ENCODE results near the gene MRPS27. TPM values are rescaled to one million over a fixed set of nuclear protein-coding genes. Genes with fewer than 3 reads are reported as not detected.

MRPS27 gene
- total RNA-seq, 2 donors from 2014 or later = 40.1 to 59.0 TPM

GRCh38 chr5:72284559-72285423, 35.2 kb downstream of the MRPS27 start:
- no peak for TF ChIP-seq CTCF (IDR thresholded peaks at IDR 0.05)
- no peak for DNase-seq (ENCODE audit: low spot score)
- Histone ChIP-seq H3K27me3 (no peaks in the 10 kb centered on the region), H3K4me1 (peaks cover 0 to 45% of the 10 kb centered on the region in 2 donors), H3K4me3 (no peak overlapping the region), H3K9me3 (no peaks in the 10 kb centered on the region), H3K36me3 (no peaks in the 10 kb centered on the region), H3K27ac (no peak overlapping the region)

GRCh38 chr5:72283358-72283757, 36.7 kb downstream of the MRPS27 start:
- no peak overlapping the region for H3K4me3 ChIP-seq
- H3K27me3 ChIP-seq = no peaks in the 10 kb centered on the region
- DNase-seq (ENCODE audit: low spot score) = no peak
- TF ChIP-seq CTCF (IDR thresholded peaks at IDR 0.05) = no peak
- no peaks in the 10 kb centered on the region for H3K9me3 ChIP-seq
- H3K36me3 ChIP-seq = no peaks in the 10 kb centered on the region
- H3K4me1 ChIP-seq = peaks cover 0 to 38% of the 10 kb centered on the region in 2 donors
- H3K27ac ChIP-seq = peak overlapping the region; percentile 19 to 36

- no peak for TF ChIP-seq CTCF (IDR thresholded peaks at IDR 0.05)
- H3K27ac ChIP-seq = peak overlapping the region; percentile 19 to 36
- DNase-seq (ENCODE audit: low spot score) = no peak
- no peak overlapping the region for H3K4me3 ChIP-seq
- H3K36me3 ChIP-seq = no peaks in the 10 kb centered on the region
- H3K9me3 ChIP-seq = no peaks in the 10 kb centered on the region
- no peaks in the 10 kb centered on the region for H3K27me3 ChIP-seq
- H3K4me1 ChIP-seq = peaks cover 0 to 38% of the 10 kb centered on the region in 2 donors
These were observed 37.2 kb downstream of the MRPS27 start for GRCh38 chr5:72282878-72283277.

GRCh38 chr5:72281764-72282499, 38.1 kb downstream of the MRPS27 start:
- DNase-seq (ENCODE audit: low spot score) = no peak
- H3K4me1 ChIP-seq = peaks cover 0 to 38% of the 10 kb centered on the region in 2 donors
- H3K27me3 ChIP-seq = no peaks in the 10 kb centered on the region
- no peaks in the 10 kb centered on the region for H3K36me3 ChIP-seq
- TF ChIP-seq CTCF (IDR thresholded peaks at IDR 0.05) = no peak
- peak overlapping the region; percentile 31 to 36 for H3K27ac ChIP-seq
- H3K9me3 ChIP-seq = no peaks in the 10 kb centered on the region
- H3K4me3 ChIP-seq = no peak overlapping the region

- no peaks in the 10 kb centered on the region for H3K9me3 ChIP-seq
- peak overlapping the region; percentile 31 to 36 for H3K27ac ChIP-seq
- TF ChIP-seq CTCF (IDR thresholded peaks at IDR 0.05) = no peak
- H3K4me3 ChIP-seq = no peak overlapping the region
- H3K27me3 ChIP-seq = no peaks in the 10 kb centered on the region
- H3K36me3 ChIP-seq = no peaks in the 10 kb centered on the region
- DNase-seq (ENCODE audit: low spot score) = no peak
- H3K4me1 ChIP-seq = peaks cover 0 to 38% of the 10 kb centered on the region in 2 donors
These were observed 38.6 kb downstream of the MRPS27 start for GRCh38 chr5:72281430-72281763.

All from right atrium auricular region (tissue), 2 donors.